DND-41 (cell line): ENCODE data around the gene DOCK8.

ENCODE experiments used
- CTCF ChIP-seq: IDR thresholded peaks from 2 replicates; pipeline ENCODE4 v1.5.1; 2012; ENCODE audit warnings: borderline replicate concordance, low read length, moderate library complexity, mild to moderate bottlenecking; ENCODE audit not compliant: poor library complexity, severe bottlenecking; ENCODE audit errors: extremely low read depth
- EZH2 ChIP-seq: IDR thresholded peaks from 3 replicates; pipeline ENCODE4 v1.6.1; 2012; ENCODE audit warnings: borderline replicate concordance, low read depth, mild to moderate bottlenecking, moderate library complexity, low read length, inconsistent platforms; ENCODE audit not compliant: severe bottlenecking

GRCh38 chr9:405341-405740, 190.7 kb downstream of the DOCK8 start:
- TF ChIP-seq CTCF (no peak), EZH2 (no peak)
